Tibial artery (tissue), 4 donors: Measurements from ENCODE around the gene SLC4A1.
A peak's percentile ranks its signal among the peaks of the same experiment; 100 is the strongest.

Source experiments
- DNase-seq, 2 donors: peaks; one replicate each; pipeline ENCODE4 v3.0.0-alpha.2; 2019
- H3K27ac ChIP-seq, 2 donors: fragments of 200-600 bp; sonication (generic) in 1 of 2; 1 replicate in 1 of 2; 2 replicates in 1 of 2; pipeline ENCODE4 v1.5.1; 2018 to 2019; ENCODE audit warnings: mild to moderate bottlenecking in 1 of 2
- H3K27me3 ChIP-seq, 2 donors: fragments of 200-600 bp; sonication (generic) in 1 of 2; one replicate each; pipeline versions ENCODE4 v1.5.1 to v1.6.0; 2016 to 2019
- H3K36me3 ChIP-seq, 3 donors: fragments of 200-600 bp; sonication (generic) in 2 of 3; one replicate each; pipeline ENCODE4 v1.5.1; 2016 to 2019; ENCODE audit warnings: mild to moderate bottlenecking in 2 of 3
- H3K4me1 ChIP-seq, 4 donors: fragments of 200-600 bp; sonication (generic) in 2 of 4; 1 replicate in 3 of 4; 2 replicates in 1 of 4; pipeline ENCODE4 v1.5.1; 2016 to 2019
- H3K4me3 ChIP-seq, 2 donors: fragments of 200-600 bp; sonication (generic) in 1 of 2; 1 replicate in 1 of 2; 2 replicates in 1 of 2; pipeline ENCODE4 v1.5.1; 2018 to 2019; ENCODE audit warnings: mild to moderate bottlenecking in 2 of 2
- H3K9me3 ChIP-seq, 3 donors: fragments of 200-600 bp; sonication (generic) in 1 of 3; one replicate each; pipeline ENCODE4 v1.5.1; 2016 to 2019
- CTCF ChIP-seq, 2 experiments: fragments of 200-600 bp in 1 of 2; fragments of 450-650 bp in 1 of 2; IDR thresholded peaks; one replicate each; pipeline ENCODE4 v1.5.1; 2017 to 2019; ENCODE audit warnings: antibody characterized with exemption in 2 of 2, mild to moderate bottlenecking in 1 of 2, moderate library complexity in 1 of 2
- intact Hi-C: fragments of 100-400 bp; cut with DNase I; formaldehyde crosslinking; loops from one replicate; pipeline ENCODE4 v1.15.0; 2023; ENCODE audit warnings: low total_unique reads

SLC4A1 gene

GRCh38 chr17:44210342-44211192, 57.4 kb downstream of the SLC4A1 start:
- intact Hi-C loops, result loop anchor here (2.0 to 5.0 kb wide), 3 partner anchors 40 to 137 kb away; partner anchors contain the start of genes ASB16 and GRN
- peak; percentile 84 to 91 for DNase-seq
- Histone ChIP-seq H3K4me3 (no peak overlapping the region), H3K9me3 (no peaks in the 10 kb centered on the region), H3K27ac (peak overlapping the region; percentile 17 to 55), H3K36me3 (peaks cover 60 to 92% (median 64%) of the 10 kb centered on the region in 3 donors), H3K4me1 (peaks cover 6 to 21% (median 12%) of the 10 kb centered on the region in 4 donors), H3K27me3 (no peaks in the 10 kb centered on the region)
- peak; percentile 98 to 99 for TF ChIP-seq CTCF (IDR thresholded peaks at IDR 0.05)

GRCh38 chr17:44209786-44210341, 58.1 kb downstream of the SLC4A1 start:
- no peak overlapping the region for H3K4me3 ChIP-seq
- no peaks in the 10 kb centered on the region for H3K27me3 ChIP-seq
- peaks cover 6 to 21% (median 12%) of the 10 kb centered on the region in 4 donors for H3K4me1 ChIP-seq
- no peak for TF ChIP-seq CTCF (IDR thresholded peaks at IDR 0.05)
- H3K27ac ChIP-seq, result peak overlapping the region; percentile 17 to 55
- H3K36me3 ChIP-seq, result peaks cover 53 to 84% (median 57%) of the 10 kb centered on the region in 3 donors
- no peak for DNase-seq
- intact Hi-C loops, result loop anchor here (2.0 to 10.0 kb wide), 4 partner anchors 39 to 295 kb away; partner anchors contain the start of genes ASB16, GPATCH8 and GRN
- H3K9me3 ChIP-seq, result no peaks in the 10 kb centered on the region

- peaks cover 6 to 19% (median 12%) of the 10 kb centered on the region in 4 donors for H3K4me1 ChIP-seq
- H3K36me3 ChIP-seq, result peaks cover 40 to 63% (median 42%) of the 10 kb centered on the region in 3 donors
- no peaks in the 10 kb centered on the region for H3K9me3 ChIP-seq
- intact Hi-C loops, result loop anchor here (10.0 kb wide), 1 partner anchor 297 kb away; the partner anchor contains the start of gene GPATCH8
- no peak overlapping the region for H3K4me3 ChIP-seq
- H3K27ac ChIP-seq, result no peak overlapping the region
- H3K27me3 ChIP-seq, result no peaks in the 10 kb centered on the region
- TF ChIP-seq CTCF (IDR thresholded peaks at IDR 0.05), result no peak
- DNase-seq, result no peak
Measured at GRCh38 chr17:44207743-44208142, 60.2 kb downstream of the SLC4A1 start.

GRCh38 chr17:44207319-44207718, 60.6 kb downstream of the SLC4A1 start:
- no peak overlapping the region for H3K27ac ChIP-seq
- no peaks in the 10 kb centered on the region for H3K9me3 ChIP-seq
- H3K36me3 ChIP-seq, result peaks cover 40 to 59% (median 42%) of the 10 kb centered on the region in 3 donors
- no peaks in the 10 kb centered on the region for H3K27me3 ChIP-seq
- intact Hi-C loops, result loop anchor here (10.0 kb wide), 1 partner anchor 297 kb away; the partner anchor contains the start of gene GPATCH8
- DNase-seq, result no peak
- H3K4me3 ChIP-seq, result no peak overlapping the region
- H3K4me1 ChIP-seq, result peaks cover 6 to 15% (median 12%) of the 10 kb centered on the region in 4 donors
- no peak for TF ChIP-seq CTCF (IDR thresholded peaks at IDR 0.05)

- no peak for DNase-seq
- H3K36me3 ChIP-seq, result peaks cover 40 to 54% (median 42%) of the 10 kb centered on the region in 3 donors
- no peak overlapping the region for H3K4me3 ChIP-seq
- no peaks in the 10 kb centered on the region for H3K9me3 ChIP-seq
- H3K27ac ChIP-seq, result no peak overlapping the region
- TF ChIP-seq CTCF (IDR thresholded peaks at IDR 0.05), result no peak
- intact Hi-C loops, result loop anchor here (10.0 kb wide), 1 partner anchor 298 kb away; the partner anchor contains the start of gene GPATCH8
- H3K27me3 ChIP-seq, result no peaks in the 10 kb centered on the region
- peaks cover 6 to 13% (median 11%) of the 10 kb centered on the region in 4 donors for H3K4me1 ChIP-seq
Measured at GRCh38 chr17:44206825-44207155, 61.1 kb downstream of the SLC4A1 start.
